Adrenal gland (tissue), 5 donors: ENCODE measurements around the gene MYT1.

Experiments used
- CTCF ChIP-seq, 6 experiments: fragments of 450-650 bp in 4 of 6; fragments of 200-600 bp in 2 of 6; sonication (generic) in 1 of 6; IDR thresholded peaks; 1 replicate in 5 of 6; 2 replicates in 1 of 6; pipeline versions ENCODE4 v1.5.1 to v1.8.0; 2016 to 2021; ENCODE audit warnings: antibody characterized with exemption in 6 of 6, mild to moderate bottlenecking in 2 of 6, moderate library complexity in 1 of 6
- POLR2A ChIP-seq, 2 donors: fragments of 450-650 bp; IDR thresholded peaks; one replicate each; pipeline ENCODE4 v1.6.1; 2017; ENCODE audit warnings: antibody characterized with exemption in 2 of 2, mild to moderate bottlenecking in 2 of 2, moderate library complexity in 1 of 2
- donor health status: DM: no; HTN: no; CAD: no.

GRCh38 chr20:64173116-64173515 is 8.9 kb downstream of the MYT1 start:
- TF ChIP-seq CTCF (IDR thresholded peaks at IDR 0.05) (no peak), POLR2A (IDR thresholded peaks at IDR 0.05) (no peak)
